Measurements from ENCODE around the gene PKP4. TPM values are rescaled to one million over a fixed set of nuclear protein-coding genes. Genes with fewer than 3 reads are reported as not detected.
A peak's percentile ranks its signal among the peaks of the same experiment; 100 is the strongest.

PKP4 gene
- total RNA-seq, 1 experiment from 2014 or later, result 55.2 TPM

- peak; percentile 35 for DNase-seq (ENCODE audit: low read depth, low spot score)
- peak overlapping the region in 1 of 2 experiments; percentile 34; a peak in 3 of 4 replicates for H3K4me3 ChIP-seq (replicated peaks in 1 of 2; ENCODE audit: low read depth in 1 of 2, low read length in 2 of 2)
Measured at GRCh38 chr2:158723921-158724802, 267.4 kb downstream of the PKP4 start.

More at GRCh38 chr2:158723921-158724802, 267.4 kb downstream of the PKP4 start:
- H3K4me1 ChIP-seq (ENCODE audit: control insufficient read depth in 1 of 2, insufficient read depth in 2 of 2, low read length in 2 of 2), result peaks cover 10 to 20% of the 10 kb centered on the region in 2 experiments
- ChIA-PET RAD21 (ENCODE audit: low non-redundant PET in 1 of 2, low total read pairs in 2 of 2, uncharacterized antibody in 2 of 2, unreplicated experiment in 2 of 2) (no interaction called here), CTCF (interaction anchor here (0.5 to 2.4 kb wide), 15 partner anchors 10 to 713 kb away, joined by 3 to 20 read pairs (median 5); no protein-coding TSS in a partner anchor), POLR2A (no interaction called here)
- TF ChIP-seq CTCF (IDR thresholded peaks at IDR 0.05 in 2 of 3, conservative IDR thresholded peaks at IDR 0.05 in 1 of 3; ENCODE audit: borderline replicate concordance in 1 of 3, insufficient read depth in 1 of 3, low read depth in 2 of 3, low read length in 2 of 3) (peak; percentile 34 to 82 (median 77); a peak in 5 of 6 replicates), RAD21 (IDR thresholded peaks at IDR 0.05; ENCODE audit: low read depth) (peak; percentile 34; the same call in 1 of the 2 replicates), EGR1 (IDR thresholded peaks at IDR 0.05; ENCODE audit: low read depth) (no peak), TCF7L2 (IDR thresholded peaks at IDR 0.05; ENCODE audit: borderline replicate concordance, extremely low read depth, insufficient read depth, insufficient read length) (no peak), CBX3 (IDR thresholded peaks at IDR 0.05; ENCODE audit: low read depth) (peak; percentile 69), ZNF274 (IDR thresholded peaks at IDR 0.05; ENCODE audit: low read depth, low read length) (no peak)
- H4K20me1 ChIP-seq (ENCODE audit: insufficient read depth), result no peaks in the 10 kb centered on the region
- no peak overlapping the region; the same call in 1 of the 2 replicates for H3K27ac ChIP-seq (ENCODE audit: low read depth, low read length)
- no peaks in the 10 kb centered on the region for H3K9me3 ChIP-seq (ENCODE audit: control insufficient read depth in 1 of 2, insufficient read depth in 1 of 2, low read depth in 1 of 2, low read length in 2 of 2)
- no peaks in the 10 kb centered on the region for H3K36me3 ChIP-seq (ENCODE audit: control insufficient read depth in 1 of 2, insufficient read depth in 2 of 2, low read length in 2 of 2)
- H3K9ac ChIP-seq (ENCODE audit: low read length), result no peak overlapping the region
- intact Hi-C loops (cut with micrococcal nuclease), result no loop called here
- no TSS peak for BruUV-seq (replicated peaks)
- H3K79me2 ChIP-seq (ENCODE audit: insufficient read depth, low read length), result no peaks in the 10 kb centered on the region
- no peaks in the 10 kb centered on the region for H3K9me2 ChIP-seq (ENCODE audit: insufficient read depth)
- H3K4me2 ChIP-seq (ENCODE audit: low read length), result peak overlapping the region; percentile 60
- ATAC-seq, result peak; percentile 93
- H3K27me3 ChIP-seq (ENCODE audit: insufficient read depth, low read length), result no peaks in the 10 kb centered on the region
- H2AFZ ChIP-seq (ENCODE audit: low read depth, low read length, poor library complexity, severe bottlenecking), result peak overlapping the region; percentile 94

All from HCT116 (cell line).